ENCODE data around the gene SLC2A8. TPM values are rescaled to one million over a fixed set of nuclear protein-coding genes. Genes with fewer than 3 reads are reported as not detected.

The SLC2A8 gene
- polyA plus RNA-seq, 1 donor (not counting 4 experiments of a cell fraction or from before 2014, with no cell fraction given): 7.1 TPM

DNA sequence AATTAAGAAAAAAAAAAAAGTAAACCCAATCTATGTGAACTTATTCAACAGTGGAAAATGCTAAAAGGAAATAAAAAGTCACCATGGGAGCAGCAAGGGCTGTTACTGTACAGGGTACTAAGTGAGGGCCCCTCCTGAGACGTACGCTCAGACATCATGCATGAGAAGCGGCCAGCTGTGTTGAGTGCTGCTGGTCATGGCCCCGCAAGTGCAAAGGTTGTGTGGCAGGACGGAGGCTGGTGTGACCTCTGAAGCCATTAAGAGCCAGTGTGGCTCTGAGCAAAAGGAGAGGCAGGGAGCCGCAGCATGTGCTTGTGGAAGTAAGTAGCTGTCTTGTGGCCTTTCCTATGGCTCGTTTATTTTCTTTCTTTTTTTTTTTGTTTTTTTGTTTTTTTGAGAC, 24.1 kb downstream of the SLC2A8 start:
- no peak overlapping the region for H3K27ac ChIP-seq (ENCODE audit: control insufficient read depth, insufficient read depth, low read length)
- FAIRE-seq: no peak
- H3K36me3 ChIP-seq (ENCODE audit: control insufficient read depth in 2 of 2, extremely low read depth in 1 of 2, insufficient read depth in 2 of 2, low read length in 2 of 2): no peaks in the 10 kb centered on the region
- TF ChIP-seq, protein P1, sequence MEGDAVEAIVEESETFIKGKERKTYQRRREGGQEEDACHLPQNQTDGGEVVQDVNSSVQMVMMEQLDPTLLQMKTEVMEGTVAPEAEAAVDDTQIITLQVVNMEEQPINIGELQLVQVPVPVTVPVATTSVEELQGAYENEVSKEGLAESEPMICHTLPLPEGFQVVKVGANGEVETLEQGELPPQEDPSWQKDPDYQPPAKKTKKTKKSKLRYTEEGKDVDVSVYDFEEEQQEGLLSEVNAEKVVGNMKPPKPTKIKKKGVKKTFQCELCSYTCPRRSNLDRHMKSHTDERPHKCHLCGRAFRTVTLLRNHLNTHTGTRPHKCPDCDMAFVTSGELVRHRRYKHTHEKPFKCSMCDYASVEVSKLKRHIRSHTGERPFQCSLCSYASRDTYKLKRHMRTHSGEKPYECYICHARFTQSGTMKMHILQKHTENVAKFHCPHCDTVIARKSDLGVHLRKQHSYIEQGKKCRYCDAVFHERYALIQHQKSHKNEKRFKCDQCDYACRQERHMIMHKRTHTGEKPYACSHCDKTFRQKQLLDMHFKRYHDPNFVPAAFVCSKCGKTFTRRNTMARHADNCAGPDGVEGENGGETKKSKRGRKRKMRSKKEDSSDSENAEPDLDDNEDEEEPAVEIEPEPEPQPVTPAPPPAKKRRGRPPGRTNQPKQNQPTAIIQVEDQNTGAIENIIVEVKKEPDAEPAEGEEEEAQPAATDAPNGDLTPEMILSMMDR (optimal IDR thresholded peaks at IDR 0.05 in 1 of 3, IDR thresholded peaks at IDR 0.05 in 1 of 3, conservative IDR thresholded peaks at IDR 0.05 in 1 of 3; ENCODE audit: extremely low read depth in 1 of 3, insufficient read depth in 2 of 3, low read length in 3 of 3): no peak
- TF ChIP-seq EZH2 (IDR thresholded peaks at IDR 0.05; ENCODE audit: low read length): no peak
- no peak overlapping the region for H3K4me2 ChIP-seq (ENCODE audit: control insufficient read depth, extremely low read depth, insufficient read depth, low read depth, low read length)
- peaks cover 18% of the 10 kb centered on the region for H3K79me2 ChIP-seq (ENCODE audit: control insufficient read depth, insufficient read depth, low read length)
- no peaks in the 10 kb centered on the region for H3K27me3 ChIP-seq (ENCODE audit: control insufficient read depth, extremely low read depth, insufficient read depth, low read length)
- no peak for DNase-seq (ENCODE audit: low read depth, low spot score)
- H3K9ac ChIP-seq (ENCODE audit: control insufficient read depth, extremely low read depth, insufficient read depth, low read length): no peak overlapping the region
- dilution Hi-C loops (cut with MboI; ENCODE audit: extremely low pct_ligation_motif_present, low sequenced_read_pairs): no loop called here
- H3K9me3 ChIP-seq (ENCODE audit: control insufficient read depth, low read depth, low read length): no peaks in the 10 kb centered on the region
- H3K4me3 ChIP-seq (ENCODE audit: control insufficient read depth in 2 of 3, extremely low read depth in 1 of 3, insufficient read depth in 2 of 3, low read depth in 1 of 3, low read length in 3 of 3): no peak overlapping the region
- H3K9me1 ChIP-seq (ENCODE audit: control insufficient read depth, extremely low read depth, insufficient read depth, low read length): peaks cover 2% of the 10 kb centered on the region
- no peak overlapping the region for H2AFZ ChIP-seq (ENCODE audit: control insufficient read depth, low read length)
- H4K20me1 ChIP-seq (ENCODE audit: control insufficient read depth, extremely low read depth, insufficient read depth, low read length): peaks cover 13% of the 10 kb centered on the region
- H3K4me1 ChIP-seq (ENCODE audit: control insufficient read depth, extremely low read depth, insufficient read depth, low read length): peaks cover 45% of the 10 kb centered on the region

DNA sequence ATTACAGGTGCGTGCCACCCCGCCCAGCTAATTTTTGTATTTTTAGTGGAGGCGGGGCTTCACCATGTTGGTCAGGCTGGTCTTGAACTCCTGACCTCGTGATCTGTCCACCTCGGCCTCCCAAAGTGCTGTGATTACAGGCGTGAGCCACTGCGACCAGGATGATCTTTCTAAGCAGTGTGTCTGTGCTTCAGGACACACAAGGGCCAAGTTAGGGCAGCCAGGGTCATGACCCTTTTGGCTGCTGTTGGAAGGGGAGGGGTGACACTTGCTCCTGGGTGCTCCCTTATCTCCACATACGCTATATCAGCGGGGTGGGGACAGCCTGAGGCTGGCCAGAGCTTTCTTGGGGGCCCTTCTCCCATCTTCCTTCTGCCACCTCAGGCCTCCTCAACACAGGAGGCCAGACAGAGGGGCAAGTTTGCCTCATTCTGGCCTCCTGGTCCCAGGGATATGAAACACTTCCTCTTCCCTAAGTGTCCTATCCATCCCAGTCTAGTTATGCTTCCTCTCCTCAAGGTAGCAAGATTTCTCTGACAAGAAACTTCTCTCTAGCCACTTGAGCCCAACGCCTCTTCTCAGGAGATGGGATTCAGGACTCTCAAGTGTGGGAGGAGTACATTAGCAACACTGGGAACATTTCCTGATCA, 25.3 kb downstream of the SLC2A8 start:
- Histone ChIP-seq H3K27me3 (ENCODE audit: control insufficient read depth, extremely low read depth, insufficient read depth, low read length) (no peaks in the 10 kb centered on the region), H3K4me1 (ENCODE audit: control insufficient read depth, extremely low read depth, insufficient read depth, low read length) (peaks cover 44% of the 10 kb centered on the region), H2AFZ (ENCODE audit: control insufficient read depth, low read length) (no peak overlapping the region), H3K4me3 (ENCODE audit: control insufficient read depth in 2 of 3, extremely low read depth in 1 of 3, insufficient read depth in 2 of 3, low read depth in 1 of 3, low read length in 3 of 3) (no peak overlapping the region), H4K20me1 (ENCODE audit: control insufficient read depth, extremely low read depth, insufficient read depth, low read length) (peaks cover 10% of the 10 kb centered on the region), H3K9me1 (ENCODE audit: control insufficient read depth, extremely low read depth, insufficient read depth, low read length) (peaks cover 2% of the 10 kb centered on the region), H3K36me3 (ENCODE audit: control insufficient read depth in 2 of 2, extremely low read depth in 1 of 2, insufficient read depth in 2 of 2, low read length in 2 of 2) (no peaks in the 10 kb centered on the region), H3K79me2 (ENCODE audit: control insufficient read depth, insufficient read depth, low read length) (peaks cover 27% of the 10 kb centered on the region), H3K9ac (ENCODE audit: control insufficient read depth, extremely low read depth, insufficient read depth, low read length) (no peak overlapping the region), H3K27ac (ENCODE audit: control insufficient read depth, insufficient read depth, low read length) (no peak overlapping the region), H3K4me2 (ENCODE audit: control insufficient read depth, extremely low read depth, insufficient read depth, low read depth, low read length) (peak overlapping the region; percentile 99), H3K9me3 (ENCODE audit: control insufficient read depth, low read depth, low read length) (no peaks in the 10 kb centered on the region)
- FAIRE-seq: no peak
- no peak for DNase-seq (ENCODE audit: low read depth, low spot score)
- dilution Hi-C loops (cut with MboI; ENCODE audit: extremely low pct_ligation_motif_present, low sequenced_read_pairs): no loop called here
- TF ChIP-seq, protein P1 (optimal IDR thresholded peaks at IDR 0.05 in 1 of 3, IDR thresholded peaks at IDR 0.05 in 1 of 3, conservative IDR thresholded peaks at IDR 0.05 in 1 of 3; ENCODE audit: extremely low read depth in 1 of 3, insufficient read depth in 2 of 3, low read length in 3 of 3): no peak
- no peak for TF ChIP-seq EZH2 (IDR thresholded peaks at IDR 0.05; ENCODE audit: low read length)
